Pancreas (tissue), 10 donors: ENCODE data around the gene PHYKPL. TPM values are rescaled to one million over a fixed set of nuclear protein-coding genes. Genes with fewer than 3 reads are reported as not detected.

Experiments
- ATAC-seq, 4 donors: fragments of 200-7000 bp; cut with Tn5 transposase; one replicate each; pipeline versions ENCODE4 v1.8.0 to v1.9.1; 2020; ENCODE audit warnings: mild to moderate bottlenecking in 4 of 4, moderate library complexity in 4 of 4
- DNase-seq, 6 donors: peaks; one replicate each; pipeline ENCODE4 v3.0.0-alpha.2; 2020
- FAIRE-seq: peaks from 2 replicates; lab custom pipeline; 2012; peaks lifted over from hg19 to GRCh38; lab: Jason Lieb, UNC
- H3K27ac ChIP-seq, 4 donors: fragments of 200-600 bp; sonication (generic); 1 replicate in 3 of 4; 2 replicates in 1 of 4; pipeline versions ENCODE4 v1.5.0 to v1.8.0; 2020
- H3K27me3 ChIP-seq, 4 donors: fragments of 200-600 bp; one replicate each; pipeline ENCODE4 v1.8.0; 2021
- H3K36me3 ChIP-seq, 3 donors: fragments of 200-600 bp; sonication (generic) in 1 of 3; one replicate each; pipeline versions ENCODE4 v1.5.0 to v1.8.0; 2020 to 2021
- H3K4me1 ChIP-seq, 3 donors: fragments of 200-600 bp; one replicate each; pipeline ENCODE4 v1.8.0; 2021
- H3K4me3 ChIP-seq, 4 donors: fragments of 200-600 bp; sonication (generic) in 2 of 4; one replicate each; pipeline versions ENCODE4 v1.5.0 to v1.8.0; 2020 to 2021
- H3K9me3 ChIP-seq, 4 donors: fragments of 200-600 bp; one replicate each; pipeline ENCODE4 v1.8.0; 2021
- CTCF ChIP-seq, 4 donors: fragments of 200-600 bp; sonication (generic) in 3 of 4; IDR thresholded peaks; one replicate each; pipeline versions ENCODE4 v1.5.0 to v1.8.0; 2021; ENCODE audit warnings: antibody characterized with exemption in 4 of 4
- WGBS, 2 donors: extraction: QIAGEN DNeasy Blood & Tissue Kit; methylation state at CpG; one replicate each; pipeline ENCODE4 v1.1.7; 2013; 5-methylcytosine and 5-hydroxymethylcytosine counted together
- intact Hi-C, 3 donors: fragments of 100-400 bp; cut with DNase I; formaldehyde crosslinking; loops; one replicate each; pipeline versions ENCODE4 v1.11.1 to v1.14.2; 2022
- polyA plus RNA-seq, 2 donors: library from polyadenylated mRNA; stranded (reverse); fragments of 200-250 nt; gene quantifications; one replicate each; pipeline ENCODE4 v1.2.3, GENCODE V29; 2013
- total RNA-seq, 6 donors: library from RNA; stranded (reverse); fragmentation: NEBNext Ultra II Directional in 4 of 6; extraction: Animal tissue kit (Norgen Biotek cat#: 25700) in 4 of 6; gene quantifications; one replicate each; pipeline versions ENCODE4 v1.2.1 to v1.2.4, GENCODE V29; 2021 to 2023
- donor health status: healthy with polysubstance abuse.
- donor health status: DM: no; HTN: no; CAD: no; lungs with moderate emphysema.
- donor health status: DM: no; HTN: no; CAD: no.
- donor health status: control.
- donor health status: control.
- donor health status: Bipolar disorder and iron deficiency.
- donor health status: DM: yes; HTN: yes; CAD: no.
- donor health status: DM: no; HTN: no; CAD: no.
- donor health status: DM: no; HTN: no; CAD: no.
- donor health status: DM: yes; HTN: yes; CAD: no.

PHYKPL gene
- total and polyA plus RNA-seq, 8 donors, result 29.3 to 83.5 (median 39.2) TPM

DNA sequence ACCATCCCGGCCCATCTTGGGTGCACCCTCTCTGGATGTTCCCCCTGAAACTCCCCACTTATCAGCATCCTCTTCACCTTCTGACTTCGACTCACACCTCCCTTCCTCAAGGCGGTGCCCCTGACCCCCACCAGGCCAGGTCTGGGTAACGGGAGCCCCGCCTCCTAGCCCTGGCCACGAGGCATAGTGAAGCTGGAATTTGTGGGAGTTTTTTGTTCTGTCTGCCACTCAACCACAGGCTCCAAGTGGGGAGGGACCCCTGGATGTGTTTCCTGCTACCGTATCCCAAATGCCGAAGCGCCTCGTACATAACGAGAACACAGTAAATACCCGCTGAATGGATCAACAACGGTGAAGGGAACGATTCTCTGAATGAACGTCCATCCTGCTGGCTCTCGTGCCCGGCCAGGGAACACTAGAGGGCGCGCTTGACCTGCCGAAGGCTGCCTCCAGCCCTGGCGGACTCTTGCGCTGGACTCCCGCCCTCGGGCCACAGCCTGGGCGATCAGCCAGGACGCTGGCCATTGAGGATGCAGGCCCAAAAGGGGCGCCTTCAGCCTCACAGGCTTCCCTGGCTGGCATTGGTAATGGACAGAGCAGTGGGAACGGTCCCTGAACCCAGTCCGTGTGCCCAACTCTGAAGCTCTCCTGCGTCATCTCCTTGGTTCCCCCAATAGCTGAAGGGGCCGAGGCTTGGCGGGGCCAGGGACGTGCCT, 47.3 kb upstream of the PHYKPL start:
- no peak overlapping the region for H3K4me3 ChIP-seq
- TF ChIP-seq CTCF (IDR thresholded peaks at IDR 0.05), result peak; percentile 66 to 92 (median 82)
- H3K9me3 ChIP-seq, result no peaks in the 10 kb centered on the region
- no peak for FAIRE-seq
- H3K27me3 ChIP-seq, result peaks cover 0 to 4% (median 0%) of the 10 kb centered on the region in 4 donors
- no peaks in the 10 kb centered on the region for H3K4me1 ChIP-seq
- 17 to 20% methylated on average over 33 of the region's 33 CpGs for WGBS, 2 donors
- peak; percentile 70 to 97 (median 89) for DNase-seq
- intact Hi-C loops, result loop anchor here in 2 of 3 donors (5.0 kb wide), 3 partner anchors 272 to 552 kb away; no protein-coding TSS in a partner anchor
- no peaks in the 10 kb centered on the region for H3K36me3 ChIP-seq
- ATAC-seq, result peak; percentile 87 to 99 (median 98)
- H3K27ac ChIP-seq, result no peak overlapping the region

DNA sequence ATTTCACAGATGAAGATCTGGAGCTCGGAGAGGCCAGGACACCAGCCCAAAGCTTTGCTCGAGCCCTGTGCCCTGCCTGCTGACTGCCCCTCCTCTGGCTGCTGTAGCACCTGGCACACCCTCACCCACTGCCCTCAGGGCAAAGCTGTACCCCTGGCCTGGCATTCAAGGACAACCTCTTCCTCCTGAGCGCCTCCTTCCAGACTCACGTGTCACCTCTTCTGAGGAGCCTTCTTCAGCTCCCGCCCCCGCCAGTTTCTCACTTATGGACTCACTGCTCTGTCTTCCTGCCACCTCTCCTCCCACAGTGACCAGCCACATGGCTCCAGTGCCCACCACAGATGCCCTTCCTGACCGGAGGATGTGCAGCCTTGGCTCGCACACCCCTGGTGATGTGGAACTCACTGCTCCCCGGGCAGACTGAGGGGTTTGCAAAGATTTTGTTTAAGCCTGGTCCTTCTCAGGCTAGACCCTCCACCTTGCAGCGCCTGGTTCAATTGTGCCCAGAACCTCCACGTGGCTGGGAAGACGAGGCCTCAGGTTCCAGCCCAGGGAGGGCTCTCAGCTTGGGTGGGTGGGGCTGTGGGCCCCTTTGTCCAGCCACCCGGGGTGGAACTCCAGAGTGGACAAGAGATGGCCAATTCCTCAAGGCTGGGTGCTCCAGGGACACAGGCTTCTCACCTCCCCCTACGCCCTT, 46.6 kb upstream of the PHYKPL start:
- H3K4me3 ChIP-seq, result no peak overlapping the region
- H3K27ac ChIP-seq, result no peak overlapping the region
- DNase-seq (peak in 2 of 6 donors; percentile 9 to 51), FAIRE-seq (no peak), ATAC-seq (no peak)
- peaks cover 0 to 4% (median 0%) of the 10 kb centered on the region in 4 donors for H3K27me3 ChIP-seq
- 51 to 59% methylated on average over 14 of the region's 14 CpGs for WGBS, 2 donors
- no peaks in the 10 kb centered on the region for H3K36me3 ChIP-seq
- H3K9me3 ChIP-seq, result no peaks in the 10 kb centered on the region
- no peaks in the 10 kb centered on the region for H3K4me1 ChIP-seq
- intact Hi-C loops, result loop anchor here in 2 of 3 donors (5.0 kb wide), 3 partner anchors 273 to 553 kb away; no protein-coding TSS in a partner anchor
- TF ChIP-seq CTCF (IDR thresholded peaks at IDR 0.05), result no peak

DNA sequence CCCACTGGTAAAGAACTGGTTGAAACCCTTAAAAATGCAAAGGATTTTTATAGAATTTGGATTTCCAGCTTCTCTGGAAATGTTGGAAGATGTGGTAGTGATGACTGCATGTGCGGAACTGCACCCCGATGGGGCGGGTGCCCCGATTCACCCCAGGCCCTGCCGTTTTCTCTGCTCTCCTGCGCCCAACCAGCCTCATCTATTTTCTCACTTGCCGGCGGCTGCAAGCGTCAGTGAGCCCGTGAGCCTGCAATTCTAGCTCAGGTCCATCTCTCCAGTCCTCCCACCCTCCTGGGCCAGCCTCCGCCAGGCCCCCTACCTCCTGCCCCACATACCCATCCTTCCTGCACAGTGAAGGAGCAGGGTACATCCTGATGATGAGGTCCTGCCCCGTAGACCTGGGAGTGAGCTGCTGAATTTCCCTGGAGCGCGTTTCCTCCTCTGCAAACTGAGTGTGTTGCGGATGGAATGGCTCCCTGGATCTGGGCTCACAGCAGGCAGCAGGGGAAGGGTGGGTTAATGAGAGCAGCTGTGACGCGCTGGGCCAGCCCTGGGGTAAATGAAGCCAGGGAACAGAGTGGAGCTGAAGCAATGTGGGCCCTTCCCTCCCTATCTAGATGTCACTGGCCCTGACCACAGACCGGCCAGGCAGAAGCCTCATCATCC, 45.9 kb upstream of the PHYKPL start:
- H3K27me3 ChIP-seq, result no peaks in the 10 kb centered on the region
- H3K36me3 ChIP-seq, result no peaks in the 10 kb centered on the region
- intact Hi-C loops, result loop anchor here in 2 of 3 donors (5.0 kb wide), 3 partner anchors 274 to 554 kb away; no protein-coding TSS in a partner anchor
- H3K9me3 ChIP-seq, result no peaks in the 10 kb centered on the region
- peak in 2 of 6 donors; percentile 3 to 44 for DNase-seq
- no peak for ATAC-seq
- no peak overlapping the region for H3K4me3 ChIP-seq
- FAIRE-seq, result no peak
- 49 to 52% methylated on average over 18 of the region's 18 CpGs for WGBS, 2 donors
- no peak for TF ChIP-seq CTCF (IDR thresholded peaks at IDR 0.05)
- no peaks in the 10 kb centered on the region for H3K4me1 ChIP-seq
- H3K27ac ChIP-seq, result no peak overlapping the region

DNA sequence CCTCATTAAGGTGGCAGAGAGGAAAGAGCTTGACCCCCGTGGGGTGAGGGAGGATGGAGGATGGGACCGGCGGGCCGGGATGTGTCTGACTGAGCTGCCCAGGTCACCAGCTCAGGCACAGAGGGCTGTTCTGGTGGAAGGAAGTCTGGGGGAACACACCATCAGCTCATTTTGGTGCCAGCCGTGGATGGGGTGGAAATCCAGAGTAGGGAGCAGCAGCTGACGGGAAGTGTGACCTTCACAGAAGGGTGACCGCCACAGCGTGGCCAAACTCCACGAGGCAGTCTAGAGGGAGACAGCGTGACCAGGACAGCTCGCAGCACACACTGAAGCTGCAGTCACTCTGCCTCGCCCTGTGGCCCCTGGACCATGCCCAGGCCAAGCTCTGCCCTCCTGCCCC, 45.3 kb upstream of the PHYKPL start:
- no peaks in the 10 kb centered on the region for H3K36me3 ChIP-seq
- ATAC-seq (no peak), DNase-seq (peak in 2 of 6 donors; percentile 8 to 41), FAIRE-seq (no peak)
- no peaks in the 10 kb centered on the region for H3K9me3 ChIP-seq
- no peak overlapping the region for H3K4me3 ChIP-seq
- intact Hi-C loops, result loop anchor here in 2 of 3 donors (5.0 kb wide), 3 partner anchors 274 to 554 kb away; no protein-coding TSS in a partner anchor
- H3K27ac ChIP-seq, result no peak overlapping the region
- no peaks in the 10 kb centered on the region for H3K27me3 ChIP-seq
- TF ChIP-seq CTCF (IDR thresholded peaks at IDR 0.05), result no peak
- 36 to 39% methylated on average over 11 to 12 of the region's 12 CpGs for WGBS, 2 donors
- H3K4me1 ChIP-seq, result no peaks in the 10 kb centered on the region
